Measurements from ENCODE around the gene CLCN2.

GRCh38 chr3:184333700-184334099 is 27.7 kb downstream of the CLCN2 start:
- TF ChIP-seq POLR2AphosphoS5 (IDR thresholded peaks at IDR 0.05), result peak in 1 of 3 donors; percentile 17
- TF ChIP-seq POLR2A (IDR thresholded peaks at IDR 0.05), result no peak
- TF ChIP-seq, protein P1, sequence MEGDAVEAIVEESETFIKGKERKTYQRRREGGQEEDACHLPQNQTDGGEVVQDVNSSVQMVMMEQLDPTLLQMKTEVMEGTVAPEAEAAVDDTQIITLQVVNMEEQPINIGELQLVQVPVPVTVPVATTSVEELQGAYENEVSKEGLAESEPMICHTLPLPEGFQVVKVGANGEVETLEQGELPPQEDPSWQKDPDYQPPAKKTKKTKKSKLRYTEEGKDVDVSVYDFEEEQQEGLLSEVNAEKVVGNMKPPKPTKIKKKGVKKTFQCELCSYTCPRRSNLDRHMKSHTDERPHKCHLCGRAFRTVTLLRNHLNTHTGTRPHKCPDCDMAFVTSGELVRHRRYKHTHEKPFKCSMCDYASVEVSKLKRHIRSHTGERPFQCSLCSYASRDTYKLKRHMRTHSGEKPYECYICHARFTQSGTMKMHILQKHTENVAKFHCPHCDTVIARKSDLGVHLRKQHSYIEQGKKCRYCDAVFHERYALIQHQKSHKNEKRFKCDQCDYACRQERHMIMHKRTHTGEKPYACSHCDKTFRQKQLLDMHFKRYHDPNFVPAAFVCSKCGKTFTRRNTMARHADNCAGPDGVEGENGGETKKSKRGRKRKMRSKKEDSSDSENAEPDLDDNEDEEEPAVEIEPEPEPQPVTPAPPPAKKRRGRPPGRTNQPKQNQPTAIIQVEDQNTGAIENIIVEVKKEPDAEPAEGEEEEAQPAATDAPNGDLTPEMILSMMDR (IDR thresholded peaks at IDR 0.05 in 8 of 11, conservative IDR thresholded peaks at IDR 0.05 in 3 of 11), result no peak

All from spleen (tissue), 7 donors.